H9 (cell line): ENCODE results near the gene EFNA5. TPM values are rescaled to one million over a fixed set of nuclear protein-coding genes. Genes with fewer than 3 reads are reported as not detected.

Experiments
- DNase-seq: peaks from one replicate; pipeline ENCODE4 v3.0.0-alpha.2; 2017
- H2AFZ ChIP-seq: one replicate; pipeline ENCODE4 v1.6.1; 2013; ENCODE audit warnings: mild to moderate bottlenecking, low read length, control low read depth, moderate library complexity
- H2AK5ac ChIP-seq: 2 replicates; pipeline ENCODE4 v1.6.1; 2013; ENCODE audit warnings: low read length, control low read depth, mixed read lengths; ENCODE audit not compliant: insufficient read length
- H2BK120ac ChIP-seq: one replicate; pipeline ENCODE4 v1.6.1; 2013; ENCODE audit warnings: low read depth, mild to moderate bottlenecking, low read length, control low read depth, inconsistent platforms; ENCODE audit not compliant: poor library complexity, severe bottlenecking
- H2BK12ac ChIP-seq: 2 replicates; pipeline ENCODE4 v1.6.1; 2013; ENCODE audit warnings: low read length, control low read depth, mixed read lengths, low read depth; ENCODE audit not compliant: insufficient read length
- H2BK15ac ChIP-seq: 2 replicates; pipeline ENCODE4 v1.6.1; 2013; ENCODE audit warnings: low read depth, low read length, control low read depth
- H2BK20ac ChIP-seq: one replicate; pipeline ENCODE4 v1.6.1; 2013; ENCODE audit warnings: low read depth, mild to moderate bottlenecking, low read length, control low read depth, inconsistent platforms; ENCODE audit not compliant: poor library complexity, severe bottlenecking
- H2BK5ac ChIP-seq: 2 replicates; pipeline ENCODE4 v1.6.1; 2013; ENCODE audit warnings: low read length, control low read depth, mixed read lengths; ENCODE audit not compliant: insufficient read length
- H3K14ac ChIP-seq: 2 replicates; pipeline ENCODE4 v1.6.1; 2013; ENCODE audit warnings: low read length, control low read depth; ENCODE audit not compliant: insufficient read depth
- H3K18ac ChIP-seq: 2 replicates; pipeline ENCODE4 v1.6.1; 2013; ENCODE audit warnings: low read depth, mild to moderate bottlenecking, mixed read lengths, low read length, control low read depth; ENCODE audit not compliant: insufficient read length
- H3K23ac ChIP-seq: 2 replicates; pipeline ENCODE4 v1.6.1; 2013; ENCODE audit warnings: low read length, control low read depth, mixed read lengths, low read depth; ENCODE audit not compliant: insufficient read length
- H3K23me2 ChIP-seq: 2 replicates; pipeline ENCODE4 v1.6.1; 2013; ENCODE audit warnings: low read depth, mild to moderate bottlenecking, mixed read lengths, low read length, control low read depth; ENCODE audit not compliant: insufficient read length, poor library complexity, severe bottlenecking
- H3K27ac ChIP-seq: 2 replicates; pipeline ENCODE4 v1.5.1; 2013; ENCODE audit warnings: low read length, control low read depth, mixed read lengths, low read depth; ENCODE audit not compliant: insufficient read length
- H3K27me3 ChIP-seq: 2 replicates; pipeline ENCODE4 v1.6.1; 2013; ENCODE audit warnings: low read length, control low read depth, inconsistent platforms; ENCODE audit not compliant: insufficient read depth
- H3K4ac ChIP-seq: 2 replicates; pipeline ENCODE4 v1.6.1; 2013; ENCODE audit warnings: low read depth, mild to moderate bottlenecking, control low read depth, inconsistent platforms, low read length, moderate library complexity
- H3K4me1 ChIP-seq: 2 replicates; pipeline ENCODE4 v1.6.1; 2013; ENCODE audit warnings: low read length, control low read depth, inconsistent platforms; ENCODE audit not compliant: insufficient read depth
- H3K4me2 ChIP-seq: 2 replicates; pipeline ENCODE4 v1.6.1; 2013; ENCODE audit warnings: low read length, control low read depth, mixed read lengths; ENCODE audit not compliant: insufficient read length, insufficient read depth
- H3K56ac ChIP-seq: 2 replicates; pipeline ENCODE4 v1.6.1; 2013; ENCODE audit warnings: low read depth, mild to moderate bottlenecking, mixed read lengths, low read length, control low read depth; ENCODE audit not compliant: insufficient read length
- H3K79me1 ChIP-seq: 2 replicates; pipeline ENCODE4 v1.6.1; 2013; ENCODE audit warnings: low read depth, mild to moderate bottlenecking, moderate library complexity, low read length, control low read depth, inconsistent platforms; ENCODE audit not compliant: insufficient read depth, poor library complexity, severe bottlenecking
- H3K79me2 ChIP-seq: 2 replicates; pipeline ENCODE4 v1.6.1; 2013; ENCODE audit warnings: low read length, control low read depth, inconsistent platforms; ENCODE audit not compliant: insufficient read depth
- H3K9ac ChIP-seq: 2 replicates; pipeline ENCODE4 v1.6.1; 2013; ENCODE audit warnings: low read length, control low read depth, mixed read lengths; ENCODE audit not compliant: insufficient read length; ENCODE audit errors: extremely low read depth
- H3K9me3 ChIP-seq: one replicate; pipeline ENCODE4 v1.6.1; 2013; ENCODE audit warnings: low read depth, low read length, inconsistent platforms; ENCODE audit not compliant: control insufficient read depth
- H3T11ph ChIP-seq: one replicate; pipeline ENCODE4 v1.6.1; 2013; ENCODE audit warnings: mild to moderate bottlenecking, low read length, control low read depth, inconsistent platforms
- H4K20me1 ChIP-seq: one replicate; pipeline ENCODE4 v1.6.1; 2013; ENCODE audit not compliant: control insufficient read depth, insufficient read length, insufficient read depth
- H4K5ac ChIP-seq: 2 replicates; pipeline ENCODE4 v1.6.1; 2013; ENCODE audit warnings: low read depth, mild to moderate bottlenecking, mixed read lengths, low read length, control low read depth; ENCODE audit not compliant: insufficient read length
- H4K8ac ChIP-seq: replicated peaks from 2 replicates; pipeline ENCODE4 v1.6.1; 2013; ENCODE audit warnings: low read length, control low read depth, mixed read lengths, low read depth; ENCODE audit not compliant: insufficient read length
- H4K91ac ChIP-seq: 2 replicates; pipeline ENCODE4 v1.6.1; 2013; ENCODE audit warnings: low read depth, mild to moderate bottlenecking, moderate library complexity, mixed read lengths, low read length, control low read depth; ENCODE audit not compliant: insufficient read length
- H3K27ac Mint-ChIP-seq, 3 experiments: 2 replicates in 2 of 3; 3 replicates in 1 of 3; pipeline ENCODE4 v1.8.0; 2020 to 2021; ENCODE audit warnings: mixed read lengths in 3 of 3, mild to moderate bottlenecking in 1 of 3, moderate library complexity in 1 of 3
- H3K27me3 Mint-ChIP-seq: 2 replicates; pipeline ENCODE4 v1.8.0; 2021; ENCODE audit warnings: low read depth, mild to moderate bottlenecking, moderate library complexity, mixed read lengths
- H3K36me3 Mint-ChIP-seq, 3 experiments: 2 replicates in 2 of 3; 3 replicates in 1 of 3; pipeline ENCODE4 v1.8.0; 2020 to 2021; ENCODE audit warnings: low read depth in 3 of 3, mixed read lengths in 3 of 3; ENCODE audit not compliant: insufficient read depth in 1 of 3
- H3K4me1 Mint-ChIP-seq, 2 experiments: 2 replicates each; pipeline ENCODE4 v1.8.0; 2020; ENCODE audit warnings: mixed read lengths in 2 of 2
- H3K4me3 Mint-ChIP-seq, 2 experiments: 2 replicates in 1 of 2; 3 replicates in 1 of 2; pipeline ENCODE4 v1.8.0; 2020 to 2021; ENCODE audit warnings: mild to moderate bottlenecking in 2 of 2, mixed read lengths in 2 of 2, moderate library complexity in 1 of 2
- H3K9me3 Mint-ChIP-seq, 2 experiments: 2 replicates in 1 of 2; 3 replicates in 1 of 2; pipeline ENCODE4 v1.8.0; 2020; ENCODE audit warnings: mild to moderate bottlenecking in 2 of 2, mixed read lengths in 2 of 2, moderate library complexity in 1 of 2
- WGBS: extraction: QIAGEN DNeasy Blood & Tissue Kit; methylation state at CpG from one replicate; pipeline ENCODE4 v1.1.7; 2013; ENCODE audit warnings: missing lambda C conversion rate, low lambda C conversion rate, mixed read lengths; ENCODE audit not compliant: insufficient read length; ENCODE audit errors: extremely low coverage; 5-methylcytosine and 5-hydroxymethylcytosine counted together
- total RNA-seq: library from RNA; stranded (reverse); gene quantifications from 2 replicates; pipeline ENCODE4 v1.2.1, GENCODE V29; 2021
- TF ChIP-seq, protein P1 (sequence below): fragments of 200-600 bp; sonication (generic); conservative IDR thresholded peaks from 3 replicates; pipeline ENCODE4 v1.8.0; 2021; ENCODE audit warnings: antibody characterized with exemption, mild to moderate bottlenecking

EFNA5 gene
- total RNA-seq, 1 experiment from 2014 or later, result 20.4 TPM

DNA sequence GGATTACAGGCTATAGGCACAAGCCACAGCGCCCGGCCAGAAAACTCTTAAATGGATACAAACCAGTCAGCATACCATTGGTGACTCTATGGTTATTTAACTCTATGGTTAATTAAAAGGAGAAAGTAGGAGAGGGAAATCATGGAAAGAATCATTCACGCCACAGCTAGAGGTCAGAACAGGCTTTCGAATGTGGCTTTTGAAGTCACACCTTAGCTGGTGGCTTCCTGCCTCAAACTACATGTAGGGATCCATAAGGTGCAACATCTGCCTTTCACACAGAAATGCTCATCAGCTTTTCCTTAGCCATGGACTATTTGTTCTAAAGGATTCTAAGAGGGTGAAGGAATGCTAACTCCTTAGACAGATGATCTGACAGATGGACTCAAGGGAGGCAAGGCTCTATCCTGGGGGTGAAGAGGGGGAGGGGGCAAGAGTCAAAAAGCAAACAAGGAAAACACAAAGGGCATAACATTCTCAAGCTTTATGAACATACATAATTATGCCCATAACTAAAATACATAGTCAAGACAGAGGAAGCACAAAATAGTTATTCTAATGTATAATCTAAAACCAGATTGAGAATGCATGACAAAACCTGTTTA is 130.9 kb downstream of the EFNA5 start:
- Histone ChIP-seq H2BK15ac (no peak overlapping the region), H4K8ac (no peak overlapping the region), H3K23me2 (peaks cover 2% of the 10 kb centered on the region), H3K27ac (no peak overlapping the region), H4K20me1 (no peaks in the 10 kb centered on the region), H3K9me3 (no peaks in the 10 kb centered on the region), H3K27me3 (no peaks in the 10 kb centered on the region), H3K18ac (no peak overlapping the region), H4K91ac (no peak overlapping the region), H3K79me1 (no peaks in the 10 kb centered on the region), H2BK120ac (no peak overlapping the region), H2BK12ac (no peak overlapping the region), H2AFZ (no peak overlapping the region), H3K23ac (no peak overlapping the region), H3T11ph (no peak overlapping the region), H3K9ac (no peak overlapping the region), H4K5ac (no peak overlapping the region), H3K4me1 (no peaks in the 10 kb centered on the region), H3K4me2 (no peak overlapping the region), H3K56ac (no peak overlapping the region), H2BK20ac (no peak overlapping the region), H2BK5ac (no peak overlapping the region), H2AK5ac (no peak overlapping the region), H3K14ac (no peak overlapping the region), H3K4ac (no peak overlapping the region), H3K79me2 (no peaks in the 10 kb centered on the region)
- Mint-ChIP-seq H3K36me3 (peaks cover 0 to 3% (median 0%) of the 10 kb centered on the region in 3 experiments; a peak in 1 of 7 replicates), H3K4me1 (peaks cover 34 to 44% of the 10 kb centered on the region in 2 experiments), H3K4me3 (no peak overlapping the region), H3K9me3 (no peaks in the 10 kb centered on the region), H3K27ac (peak overlapping the region in 2 of 3 experiments; percentile 1 to 19; a peak in 2 of 7 replicates), H3K27me3 (no peaks in the 10 kb centered on the region)
- no peak for DNase-seq
- no CpG with 5 or more reads among the region's 4 CpGs for WGBS
- TF ChIP-seq, protein P1, sequence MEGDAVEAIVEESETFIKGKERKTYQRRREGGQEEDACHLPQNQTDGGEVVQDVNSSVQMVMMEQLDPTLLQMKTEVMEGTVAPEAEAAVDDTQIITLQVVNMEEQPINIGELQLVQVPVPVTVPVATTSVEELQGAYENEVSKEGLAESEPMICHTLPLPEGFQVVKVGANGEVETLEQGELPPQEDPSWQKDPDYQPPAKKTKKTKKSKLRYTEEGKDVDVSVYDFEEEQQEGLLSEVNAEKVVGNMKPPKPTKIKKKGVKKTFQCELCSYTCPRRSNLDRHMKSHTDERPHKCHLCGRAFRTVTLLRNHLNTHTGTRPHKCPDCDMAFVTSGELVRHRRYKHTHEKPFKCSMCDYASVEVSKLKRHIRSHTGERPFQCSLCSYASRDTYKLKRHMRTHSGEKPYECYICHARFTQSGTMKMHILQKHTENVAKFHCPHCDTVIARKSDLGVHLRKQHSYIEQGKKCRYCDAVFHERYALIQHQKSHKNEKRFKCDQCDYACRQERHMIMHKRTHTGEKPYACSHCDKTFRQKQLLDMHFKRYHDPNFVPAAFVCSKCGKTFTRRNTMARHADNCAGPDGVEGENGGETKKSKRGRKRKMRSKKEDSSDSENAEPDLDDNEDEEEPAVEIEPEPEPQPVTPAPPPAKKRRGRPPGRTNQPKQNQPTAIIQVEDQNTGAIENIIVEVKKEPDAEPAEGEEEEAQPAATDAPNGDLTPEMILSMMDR, result no peak
